GM12875 (cell line): Measurements from ENCODE around the gene TRIM15.
A peak's percentile ranks its signal among the peaks of the same experiment; 100 is the strongest.

Experiments
- H3K4me3 ChIP-seq: one replicate; pipeline ENCODE4 v1.5.1; 2011; ENCODE audit warnings: low read depth, low read length, control low read depth
- CTCF ChIP-seq: IDR thresholded peaks from 2 replicates; pipeline ENCODE4 v1.5.1; 2011; ENCODE audit warnings: low read depth, mild to moderate bottlenecking, control low read depth, inconsistent platforms, low read length, moderate library complexity, borderline replicate concordance; ENCODE audit not compliant: insufficient read depth

TRIM15 gene

GRCh38 chr6:30167101-30167500 lies 3.8 kb downstream of the TRIM15 start:
- H3K4me3 ChIP-seq = no peak overlapping the region
- TF ChIP-seq CTCF = no peak

- no peak for TF ChIP-seq CTCF
- no peak overlapping the region for H3K4me3 ChIP-seq
Measured at GRCh38 chr6:30168741-30169140, 5.4 kb downstream of the TRIM15 start.

- peak; percentile 69 for TF ChIP-seq CTCF
- no peak overlapping the region for H3K4me3 ChIP-seq
Measured at GRCh38 chr6:30169658-30170614, 6.6 kb downstream of the TRIM15 start.

GRCh38 chr6:30171677-30172471 lies 8.5 kb downstream of the TRIM15 start:
- no peak overlapping the region for H3K4me3 ChIP-seq
- TF ChIP-seq CTCF = no peak

- no peak overlapping the region for H3K4me3 ChIP-seq
- no peak for TF ChIP-seq CTCF
Measured at GRCh38 chr6:30172681-30173080, 9.3 kb downstream of the TRIM15 start.

- TF ChIP-seq CTCF = no peak
- H3K4me3 ChIP-seq = no peak overlapping the region
Measured at GRCh38 chr6:30175765-30176164, 12.4 kb downstream of the TRIM15 start.
